GM12891 (cell line): ENCODE measurements around the gene NMB.

Source experiments
- POLR2A ChIP-seq: IDR thresholded peaks from 2 replicates; pipeline ENCODE4 v1.6.1; 2011; ENCODE audit warnings: low read depth, low read length, control low read depth
- POLR2AphosphoS5 ChIP-seq: IDR thresholded peaks from 2 replicates; pipeline ENCODE4 v1.6.1; 2011; ENCODE audit warnings: low read depth, low read length, control low read depth
- POU2F2 ChIP-seq: IDR thresholded peaks from 2 replicates; pipeline ENCODE4 v1.6.1; 2011; ENCODE audit warnings: low read depth, mild to moderate bottlenecking, control low read depth, low read length, moderate library complexity
- SPI1 ChIP-seq: IDR thresholded peaks from 2 replicates; pipeline ENCODE4 v1.6.1; 2011; ENCODE audit warnings: low read depth, low read length, control low read depth
- TAF1 ChIP-seq: IDR thresholded peaks from 2 replicates; pipeline ENCODE4 v1.6.1; 2011; ENCODE audit warnings: low read depth, low read length, control low read depth

- TF ChIP-seq POLR2A (no peak), SPI1 (no peak), POLR2AphosphoS5 (no peak), TAF1 (no peak), POU2F2 (no peak)
Observed at GRCh38 chr15:84634228-84634837, 23.7 kb downstream of the NMB start.
